HG02870 (cell line): Measurements from ENCODE around the gene AMZ2.
A peak's percentile ranks its signal among the peaks of the same experiment; 100 is the strongest.
"Not testable (repeated sequence)": the region's sequence is repeated elsewhere in the genome, so short reads cannot be mapped to it uniquely, and the experiment has no call there.

Experiments
- ATAC-seq: cut with Tn5 transposase; IDR thresholded peaks from one replicate; pipeline ENCODE4 v1.9.1; 2021; ENCODE audit warnings: mild to moderate bottlenecking, moderate library complexity; ENCODE audit not compliant: unreplicated experiment

The AMZ2 gene

GRCh38 chr17:68248199-68248825, 469 bp downstream of the AMZ2 start:
- no peak for ATAC-seq

GRCh38 chr17:68248891-68249290, 1.0 kb downstream of the AMZ2 start:
- ATAC-seq: no peak

GRCh38 chr17:68249354-68249765, 1.5 kb downstream of the AMZ2 start:
- ATAC-seq: no peak

- ATAC-seq: not testable (repeated sequence)
These were observed 5.6 kb downstream of the AMZ2 start for GRCh38 chr17:68253426-68253825.

- ATAC-seq: no peak
These were observed 7.3 kb downstream of the AMZ2 start for GRCh38 chr17:68255151-68255550.

- no peak for ATAC-seq
These were observed 8.1 kb downstream of the AMZ2 start for GRCh38 chr17:68255731-68256538.

GRCh38 chr17:68256701-68257100, 8.9 kb downstream of the AMZ2 start:
- not testable (repeated sequence) for ATAC-seq

- no peak for ATAC-seq
These were observed 10.1 kb downstream of the AMZ2 start for GRCh38 chr17:68257934-68258333.

GRCh38 chr17:68258890-68259647, 11.2 kb downstream of the AMZ2 start:
- ATAC-seq: peak; percentile 78

- not testable (repeated sequence) for ATAC-seq
These were observed 11.8 kb downstream of the AMZ2 start for GRCh38 chr17:68259648-68259951.

- ATAC-seq: no peak
These were observed 12.4 kb downstream of the AMZ2 start for GRCh38 chr17:68260051-68260762.

- not testable (repeated sequence) for ATAC-seq
These were observed 14.6 kb downstream of the AMZ2 start for GRCh38 chr17:68262467-68262866.

GRCh38 chr17:68263101-68263681, 15.3 kb downstream of the AMZ2 start:
- peak; percentile 38 for ATAC-seq

GRCh38 chr17:68265833-68266232, 18.0 kb downstream of the AMZ2 start:
- ATAC-seq: not testable (repeated sequence)

- no peak for ATAC-seq
These were observed 25.9 kb downstream of the AMZ2 start for GRCh38 chr17:68273722-68274121.

GRCh38 chr17:68276339-68276738, 28.5 kb downstream of the AMZ2 start:
- not testable (repeated sequence) for ATAC-seq

GRCh38 chr17:68277807-68278206, 30.0 kb downstream of the AMZ2 start:
- no peak for ATAC-seq

- ATAC-seq: not testable (repeated sequence)
These were observed 34.1 kb downstream of the AMZ2 start for GRCh38 chr17:68281965-68282364.

- no peak for ATAC-seq
These were observed 40.5 kb downstream of the AMZ2 start for GRCh38 chr17:68288375-68288774.

GRCh38 chr17:68288804-68289203, 41.0 kb downstream of the AMZ2 start:
- no peak for ATAC-seq

- no peak for ATAC-seq
These were observed 41.6 kb downstream of the AMZ2 start for GRCh38 chr17:68289473-68289872.
